HepG2 (cell line): ENCODE results near the gene GRHL1. TPM values are rescaled to one million over a fixed set of nuclear protein-coding genes. Genes with fewer than 3 reads are reported as not detected.

Source experiments
- ATAC-seq: fragments of 200-7000 bp; cut with Tn5 transposase; 3 replicates; pipeline ENCODE4 v1.9.1; 2020; ENCODE audit warnings: mild to moderate bottlenecking, moderate library complexity
- BruUV-seq: library from RNA; stranded (reverse); fragments of 400-500 nt; replicated peaks from 2 replicates; lab custom pipeline; 2021; lab: Mats Ljungman, UMichigan
- CTCF ChIA-PET: fragments of 300-600 bp; formaldehyde crosslinking; extraction: SDS; loops from one replicate; lab custom pipeline; 2021; ENCODE audit warnings: low total read pairs, inconsistent platforms, low intra/inter-chr PET ratio; lab: Yijun Ruan, JAX
- POLR2A ChIA-PET: fragments of 350-600 bp; sonication (Branson Sonifier 250); formaldehyde crosslinking; loops from one replicate; lab custom pipeline; 2020; ENCODE audit warnings: antibody characterized with exemption, inconsistent platforms; lab: Yijun Ruan, JAX
- DNase-seq: peaks from one replicate; pipeline ENCODE4 v3.0.0-alpha.2; 2015; ENCODE audit warnings: low spot score
- FAIRE-seq: peaks from 3 replicates; lab custom pipeline; 2011; peaks lifted over from hg19 to GRCh38; lab: Jason Lieb, UNC
- H2AFZ ChIP-seq: one replicate; pipeline ENCODE4 v1.6.1; 2011; ENCODE audit warnings: low read length, inconsistent platforms
- H3K27ac ChIP-seq: fragments of 300-600 bp; 3 replicates; pipeline ENCODE4 v1.8.0; 2011; ENCODE audit warnings: mixed run types, mild to moderate bottlenecking, mixed read lengths, low read length, inconsistent platforms; ENCODE audit not compliant: insufficient read depth; ENCODE audit errors: extremely low read length
- H3K27me3 ChIP-seq, 2 experiments: fragments of 200-600 bp in 1 of 2; 2 replicates in 1 of 2; 3 replicates in 1 of 2; pipeline versions ENCODE4 v1.6.0 to v1.8.0; 2011; ENCODE audit warnings: low read length in 2 of 2, mild to moderate bottlenecking in 2 of 2, moderate library complexity in 2 of 2, inconsistent platforms in 1 of 2; ENCODE audit not compliant: insufficient read depth in 2 of 2, control insufficient read depth in 1 of 2
- H3K36me3 ChIP-seq, 2 experiments: fragments of 200-600 bp in 1 of 2; replicated peaks in 1 of 2; 2 replicates in 1 of 2; 3 replicates in 1 of 2; pipeline versions ENCODE4 v1.5.1 to v1.8.0; 2011; ENCODE audit warnings: low read length in 2 of 2, inconsistent platforms in 1 of 2; ENCODE audit not compliant: insufficient read depth in 2 of 2, control insufficient read depth in 1 of 2
- H3K4me1 ChIP-seq: 2 replicates; pipeline ENCODE4 v1.5.1; 2012; ENCODE audit warnings: low read length, inconsistent platforms; ENCODE audit not compliant: insufficient read depth
- H3K4me2 ChIP-seq: 2 replicates; pipeline ENCODE4 v1.6.0; 2011; ENCODE audit warnings: low read depth, low read length, inconsistent platforms
- H3K4me3 ChIP-seq, 3 experiments: fragments of 200-600 bp in 1 of 3; sonication (generic), shearing (Covaris generic) in 1 of 3; replicated peaks in 1 of 3; 2 replicates each; pipeline ENCODE4 v1.5.1; 2011 to 2016; ENCODE audit warnings: low read length in 3 of 3, inconsistent platforms in 2 of 3, low read depth in 2 of 3, mild to moderate bottlenecking in 2 of 3, control low read depth in 1 of 3, mixed read lengths in 1 of 3; ENCODE audit not compliant: insufficient read depth in 1 of 3
- H3K79me2 ChIP-seq: one replicate; pipeline ENCODE4 v1.6.1; 2011; ENCODE audit warnings: low read length, inconsistent platforms; ENCODE audit not compliant: insufficient read depth
- H3K9ac ChIP-seq: 2 replicates; pipeline ENCODE4 v1.6.0; 2011; ENCODE audit warnings: mild to moderate bottlenecking, low read depth, low read length, inconsistent platforms; ENCODE audit not compliant: insufficient read depth
- H3K9me3 ChIP-seq: 2 replicates; pipeline ENCODE4 v1.5.1; 2012; ENCODE audit warnings: mild to moderate bottlenecking, low read length
- H4K20me1 ChIP-seq: 2 replicates; pipeline ENCODE4 v1.6.0; 2011; ENCODE audit warnings: inconsistent platforms, mild to moderate bottlenecking, low read length, moderate library complexity; ENCODE audit not compliant: insufficient read depth
- ATF7-NPFF ChIP-seq: sonication (generic); formaldehyde crosslinking; IDR thresholded peaks from 2 replicates; pipeline ENCODE4 v1.8.1; 2023; ENCODE audit warnings: mild to moderate bottlenecking, low read depth, missing genetic modification reagents, moderate library complexity
- CENPX ChIP-seq: sonication (generic); formaldehyde crosslinking; IDR thresholded peaks from 2 replicates; pipeline ENCODE4 v1.9.0; 2021; ENCODE audit warnings: mild to moderate bottlenecking, missing genetic modification reagents, moderate library complexity
- MED8 ChIP-seq: sonication (generic); formaldehyde crosslinking; IDR thresholded peaks from 2 replicates; pipeline ENCODE4 v1.8.1; 2023; ENCODE audit warnings: mild to moderate bottlenecking, missing genetic modification reagents; ENCODE audit not compliant: insufficient replicate concordance
- MTF2 ChIP-seq: sonication (generic); formaldehyde crosslinking; IDR thresholded peaks from 2 replicates; pipeline ENCODE4 v1.5.0; 2020; ENCODE audit warnings: missing genetic modification reagents, borderline replicate concordance
- MXD4 ChIP-seq: IDR thresholded peaks from 2 replicates; pipeline ENCODE4 v1.6.1; 2016; ENCODE audit warnings: mild to moderate bottlenecking, missing biosample characterization, missing genetic modification reagents
- MYC ChIP-seq: sonication (generic); formaldehyde crosslinking; IDR thresholded peaks from 2 replicates; pipeline ENCODE4 v1.9.0; 2021; ENCODE audit warnings: missing genetic modification reagents, borderline replicate concordance
- NR1H2 ChIP-seq: sonication (generic); formaldehyde crosslinking; IDR thresholded peaks from 2 replicates; pipeline ENCODE4 v1.8.1; 2022; ENCODE audit warnings: low read depth, missing genetic modification reagents, borderline replicate concordance
- SP4 ChIP-seq: sonication (generic); formaldehyde crosslinking; IDR thresholded peaks from 2 replicates; pipeline ENCODE4 v1.8.1; 2023; ENCODE audit warnings: mild to moderate bottlenecking, missing genetic modification reagents
- U2AF2 ChIP-seq: fragments of 200-400 bp; formaldehyde crosslinking; IDR thresholded peaks from 2 replicates; pipeline ENCODE4 v1.6.1; 2017; ENCODE audit warnings: low read depth, mild to moderate bottlenecking, low read length
- ZNF264 ChIP-seq: sonication (generic); formaldehyde crosslinking; IDR thresholded peaks from 2 replicates; pipeline ENCODE4 v1.4.0; 2020; ENCODE audit warnings: missing genetic modification reagents
- ZNF350 ChIP-seq: sonication (generic); formaldehyde crosslinking; IDR thresholded peaks from 2 replicates; pipeline ENCODE4 v1.4.0; 2020; ENCODE audit warnings: mild to moderate bottlenecking, low read depth, missing genetic modification reagents, borderline replicate concordance
- ZNF484 ChIP-seq: sonication (generic); formaldehyde crosslinking; IDR thresholded peaks from 2 replicates; pipeline ENCODE4 v1.5.1; 2020; ENCODE audit warnings: mild to moderate bottlenecking, low read depth, missing genetic modification reagents, borderline replicate concordance
- ZNF652 ChIP-seq: IDR thresholded peaks from 2 replicates; pipeline ENCODE4 v1.6.1; 2016; ENCODE audit warnings: low read depth, borderline replicate concordance
- WGBS: methylation state at CpG from one replicate; pipeline ENCODE4 v1.1.6; 2017; ENCODE audit warnings: low lambda C conversion rate; 5-methylcytosine and 5-hydroxymethylcytosine counted together
- in situ Hi-C: cut with HindIII; loops from 2 replicates; pipeline ENCODE4 v1.10.0; 2017; ENCODE audit warnings: low pct_unique_long_range_greater_than_20kb; ENCODE audit not compliant: extremely low pct_ligation_motif_present
- intact Hi-C: fragments of 100-400 bp; cut with micrococcal nuclease; formaldehyde crosslinking; loops from one replicate; pipeline ENCODE4 v1.10.0; 2022; ENCODE audit not compliant: unreplicated experiment
- polyA plus RNA-seq, 8 experiments: library from polyadenylated mRNA; depleted of rRNA in 3 of 8; stranded (reverse) in 7 of 8; unstranded in 1 of 8; fragments of >200 nt; fragmentation: Illumina TruSeq in 4 of 8; extraction: Trizol in 4 of 8; gene quantifications; 2 replicates each; pipeline versions ENCODE4 v1.2.1 to v1.2.3, GENCODE V29; 2011 to 2016; ENCODE audit warnings: low read depth in 4 of 8, missing spikeins in 1 of 8, mixed read lengths in 1 of 8; ENCODE audit not compliant: insufficient read depth in 1 of 8
- total RNA-seq, 5 experiments: library from RNA; depleted of rRNA; stranded (reverse); fragments of >200 nt; fragmentation: Illumina TruSeq; extraction: Trizol; gene quantifications; 2 replicates each; pipeline ENCODE4 v1.2.3, GENCODE V29; 2016; ENCODE audit warnings: low read depth in 1 of 5
- TF ChIP-seq, protein P1 (sequence below): sonication (generic); formaldehyde crosslinking; IDR thresholded peaks from 2 replicates; pipeline ENCODE4 v1.5.1; 2020; ENCODE audit warnings: mild to moderate bottlenecking, missing genetic modification reagents, moderate library complexity
- TF ChIP-seq, protein P2 (sequence below): sonication (generic); formaldehyde crosslinking; IDR thresholded peaks from 2 replicates; pipeline ENCODE4 v1.4.0; 2020; ENCODE audit warnings: mild to moderate bottlenecking, low read depth, missing genetic modification reagents

Gene GRHL1
- total and polyA plus RNA-seq, 2 of the 13 experiments (the other 11 are each of a cell fraction or from before 2014, with no cell fraction given) = 9.3 to 12.0 TPM

DNA sequence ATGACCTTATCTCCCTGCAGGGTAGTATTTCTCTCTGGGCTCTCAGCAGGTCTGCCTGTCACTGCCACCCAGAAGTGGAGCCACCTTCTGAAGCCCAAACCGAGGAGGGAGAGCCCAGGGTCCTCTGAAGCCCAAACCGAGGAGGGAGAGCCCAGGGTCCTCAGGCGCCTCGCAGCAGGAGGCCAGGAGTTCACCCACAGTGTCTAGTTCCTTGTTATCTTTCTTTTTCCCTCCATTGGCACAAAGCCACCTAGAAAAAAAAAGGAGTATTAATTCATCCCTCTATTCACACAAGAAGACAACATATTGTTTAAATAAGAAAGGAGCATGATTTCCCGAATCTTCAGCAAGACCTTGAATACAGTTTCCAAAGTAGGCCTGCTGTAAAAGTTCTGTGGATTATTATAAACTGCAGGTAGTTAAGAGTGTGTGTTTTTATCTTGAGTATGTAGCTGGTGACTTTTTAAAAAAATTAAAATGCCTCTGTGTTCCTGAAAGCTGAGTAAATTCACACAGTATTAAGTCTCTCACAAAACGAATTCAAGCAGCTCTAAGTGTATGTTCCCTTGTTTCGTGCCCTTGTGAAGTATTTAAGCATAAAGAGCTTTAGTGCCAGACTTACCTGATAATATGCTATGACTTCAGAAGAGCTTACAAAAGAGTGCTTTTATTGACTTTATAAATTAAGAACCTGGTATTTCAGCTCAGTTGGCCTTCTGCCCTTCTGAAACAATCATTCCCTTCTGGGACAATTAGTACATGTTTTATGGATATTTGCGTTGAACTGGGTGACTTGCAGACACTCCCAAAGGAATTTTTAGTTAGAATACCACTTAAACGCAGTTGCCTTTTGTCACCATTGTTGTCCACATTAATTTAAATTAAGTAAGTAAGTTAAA is 11.7 kb upstream of the GRHL1 start:
- no TSS peak for BruUV-seq
- Histone ChIP-seq H2AFZ (no peak overlapping the region), H3K79me2 (no peaks in the 10 kb centered on the region), H3K9ac (0 out of 2 replicates have a peak overlapping the region, but pooled peaks have one; percentile 7), H3K4me1 (peaks cover 51% of the 10 kb centered on the region), H3K4me2 (peak overlapping the region; percentile 81), H3K36me3 (peaks cover 0 to 1% of the 10 kb centered on the region in 2 experiments; a peak in 1 of 5 replicates), H3K27ac (no peak overlapping the region), H3K27me3 (no peaks in the 10 kb centered on the region), H4K20me1 (no peaks in the 10 kb centered on the region)
- WGBS = 39% methylated on average over 9 of the region's 9 CpGs
- POLR2A ChIA-PET = interaction anchor here (1.0 to 1.7 kb wide), 2 partner anchors 13 to 97 kb away, joined by 3 to 7 read pairs; partner anchors contain the start of gene TAF1B
- CTCF ChIA-PET = no interaction called here
- DNase-seq (no peak), ATAC-seq (no peak)
- intact Hi-C loops = loop anchor here (5.0 kb wide), 1 partner anchor 43 kb away; no protein-coding TSS in a partner anchor
- TF ChIP-seq ZNF350 (CRISPR knock-in tag) = no peak
- TF ChIP-seq, protein P1, sequence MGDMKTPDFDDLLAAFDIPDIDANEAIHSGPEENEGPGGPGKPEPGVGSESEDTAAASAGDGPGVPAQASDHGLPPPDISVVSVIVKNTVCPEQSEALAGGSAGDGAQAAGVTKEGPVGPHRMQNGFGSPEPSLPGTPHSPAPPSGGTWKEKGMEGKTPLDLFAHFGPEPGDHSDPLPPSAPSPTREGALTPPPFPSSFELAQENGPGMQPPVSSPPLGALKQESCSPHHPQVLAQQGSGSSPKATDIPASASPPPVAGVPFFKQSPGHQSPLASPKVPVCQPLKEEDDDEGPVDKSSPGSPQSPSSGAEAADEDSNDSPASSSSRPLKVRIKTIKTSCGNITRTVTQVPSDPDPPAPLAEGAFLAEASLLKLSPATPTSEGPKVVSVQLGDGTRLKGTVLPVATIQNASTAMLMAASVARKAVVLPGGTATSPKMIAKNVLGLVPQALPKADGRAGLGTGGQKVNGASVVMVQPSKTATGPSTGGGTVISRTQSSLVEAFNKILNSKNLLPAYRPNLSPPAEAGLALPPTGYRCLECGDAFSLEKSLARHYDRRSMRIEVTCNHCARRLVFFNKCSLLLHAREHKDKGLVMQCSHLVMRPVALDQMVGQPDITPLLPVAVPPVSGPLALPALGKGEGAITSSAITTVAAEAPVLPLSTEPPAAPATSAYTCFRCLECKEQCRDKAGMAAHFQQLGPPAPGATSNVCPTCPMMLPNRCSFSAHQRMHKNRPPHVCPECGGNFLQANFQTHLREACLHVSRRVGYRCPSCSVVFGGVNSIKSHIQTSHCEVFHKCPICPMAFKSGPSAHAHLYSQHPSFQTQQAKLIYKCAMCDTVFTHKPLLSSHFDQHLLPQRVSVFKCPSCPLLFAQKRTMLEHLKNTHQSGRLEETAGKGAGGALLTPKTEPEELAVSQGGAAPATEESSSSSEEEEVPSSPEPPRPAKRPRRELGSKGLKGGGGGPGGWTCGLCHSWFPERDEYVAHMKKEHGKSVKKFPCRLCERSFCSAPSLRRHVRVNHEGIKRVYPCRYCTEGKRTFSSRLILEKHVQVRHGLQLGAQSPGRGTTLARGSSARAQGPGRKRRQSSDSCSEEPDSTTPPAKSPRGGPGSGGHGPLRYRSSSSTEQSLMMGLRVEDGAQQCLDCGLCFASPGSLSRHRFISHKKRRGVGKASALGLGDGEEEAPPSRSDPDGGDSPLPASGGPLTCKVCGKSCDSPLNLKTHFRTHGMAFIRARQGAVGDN (CRISPR knock-in tag) = no peak
- TF ChIP-seq, protein P2, sequence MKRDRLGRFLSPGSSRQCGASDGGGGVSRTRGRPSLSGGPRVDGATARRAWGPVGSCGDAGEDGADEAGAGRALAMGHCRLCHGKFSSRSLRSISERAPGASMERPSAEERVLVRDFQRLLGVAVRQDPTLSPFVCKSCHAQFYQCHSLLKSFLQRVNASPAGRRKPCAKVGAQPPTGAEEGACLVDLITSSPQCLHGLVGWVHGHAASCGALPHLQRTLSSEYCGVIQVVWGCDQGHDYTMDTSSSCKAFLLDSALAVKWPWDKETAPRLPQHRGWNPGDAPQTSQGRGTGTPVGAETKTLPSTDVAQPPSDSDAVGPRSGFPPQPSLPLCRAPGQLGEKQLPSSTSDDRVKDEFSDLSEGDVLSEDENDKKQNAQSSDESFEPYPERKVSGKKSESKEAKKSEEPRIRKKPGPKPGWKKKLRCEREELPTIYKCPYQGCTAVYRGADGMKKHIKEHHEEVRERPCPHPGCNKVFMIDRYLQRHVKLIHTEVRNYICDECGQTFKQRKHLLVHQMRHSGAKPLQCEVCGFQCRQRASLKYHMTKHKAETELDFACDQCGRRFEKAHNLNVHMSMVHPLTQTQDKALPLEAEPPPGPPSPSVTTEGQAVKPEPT (CRISPR knock-in tag) = no peak
- TF ChIP-seq U2AF2 = no peak
- TF ChIP-seq SP4 = no peak
- no peak for TF ChIP-seq ZNF652 (CRISPR knock-in tag)
- TF ChIP-seq MTF2 (CRISPR knock-in tag) = no peak
- TF ChIP-seq MYC = no peak
- no peak for TF ChIP-seq MED8
- TF ChIP-seq CENPX (CRISPR knock-in tag) = no peak
- no peak for TF ChIP-seq NR1H2 (CRISPR knock-in tag)
- TF ChIP-seq ZNF264 (CRISPR knock-in tag) = no peak
- TF ChIP-seq ATF7-NPFF = no peak
- TF ChIP-seq MXD4 (CRISPR knock-in tag) = no peak
- no peak for TF ChIP-seq ZNF484
- TF ChIP-seq, all 625 proteins: peak for 0
- in situ Hi-C loops = no loop called here
- no peak for FAIRE-seq
- peak overlapping the region in 2 of 3 experiments; percentile 25 to 63; a peak in 3 of 6 replicates for H3K4me3 ChIP-seq
- no peaks in the 10 kb centered on the region for H3K9me3 ChIP-seq
